ENCODE data around the gene ARHGAP26.
A peak's percentile ranks its signal among the peaks of the same experiment; 100 is the strongest.
"Not testable (repeated sequence)": the region's sequence is repeated elsewhere in the genome, so short reads cannot be mapped to it uniquely, and the experiment has no call there.

The ARHGAP26 gene

DNA sequence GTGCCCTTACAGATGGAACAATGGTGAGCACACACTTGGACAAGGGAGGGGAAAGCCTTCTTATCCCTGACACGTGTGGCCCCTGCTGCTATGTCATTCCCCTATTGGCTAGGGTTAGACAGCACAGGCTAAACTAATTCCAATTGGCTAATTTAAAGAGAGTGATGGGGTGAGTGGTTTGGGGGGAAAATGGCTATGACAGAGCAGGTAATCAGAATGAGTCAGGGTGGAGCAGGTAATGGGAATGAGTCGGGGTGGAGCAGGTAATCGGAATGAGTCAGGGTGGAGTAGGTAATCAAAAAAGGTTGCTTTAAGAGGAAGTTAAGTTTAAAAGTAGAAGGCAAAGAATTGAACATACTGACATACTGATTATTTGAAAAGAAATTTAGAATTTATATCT is 324.4 kb downstream of the ARHGAP26 start:
- not testable (repeated sequence) for H3K27ac ChIP-seq, H3K4me3 ChIP-seq

- no peak overlapping the region for H3K4me3 ChIP-seq
Measured at GRCh38 chr5:143101121-143101520, 330.9 kb downstream of the ARHGAP26 start.

GRCh38 chr5:143101725-143102386 is 331.7 kb downstream of the ARHGAP26 start:
- no peak overlapping the region for H3K4me3 ChIP-seq
- peak overlapping the region in 9 of 21 experiments; percentile 13 to 68 (median 28) for H3K27ac ChIP-seq

More at GRCh38 chr5:143101121-143101520, 330.9 kb downstream of the ARHGAP26 start:
- peak overlapping the region in 2 of 21 experiments; percentile 2 to 21 for H3K27ac ChIP-seq

GRCh38 chr5:143102411-143102810 is 332.2 kb downstream of the ARHGAP26 start:
- Histone ChIP-seq H3K27ac (peak overlapping the region in 6 of 21 experiments; percentile 16 to 68 (median 42)), H3K4me3 (no peak overlapping the region)

DNA sequence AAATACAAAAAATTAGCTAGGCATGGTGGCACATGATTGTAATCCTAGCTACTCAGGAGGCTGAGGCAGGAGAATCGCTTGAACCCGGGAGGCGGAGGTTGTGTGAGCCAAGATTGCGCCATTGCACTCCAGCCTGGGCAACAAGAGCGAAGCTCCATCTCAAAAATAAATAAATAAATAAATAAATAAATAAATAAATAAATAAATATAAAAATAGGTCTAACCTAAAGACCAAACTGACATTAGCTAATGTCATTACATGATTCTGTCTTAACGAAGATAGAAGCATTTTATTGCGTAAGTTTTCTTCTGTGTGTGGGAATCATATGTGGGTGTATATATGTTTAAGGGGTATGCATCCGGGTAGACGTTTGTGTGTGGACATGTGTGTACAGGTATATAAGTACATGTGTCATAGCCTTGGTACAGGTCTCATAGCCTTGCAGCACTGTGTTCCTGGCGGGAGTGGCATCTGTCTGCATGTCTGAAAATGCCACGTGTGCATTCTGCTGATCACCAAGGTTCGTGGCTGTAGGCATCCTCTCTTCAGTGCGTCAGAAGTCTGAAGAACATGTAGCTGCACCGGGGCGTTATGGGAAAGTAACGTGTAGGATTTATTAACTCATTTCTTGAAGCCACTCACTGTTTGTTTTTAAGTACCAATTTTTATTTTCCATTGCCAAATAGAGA is 335.2 kb downstream of the ARHGAP26 start:
- H3K27ac ChIP-seq, result no peak overlapping the region
- H3K4me3 ChIP-seq, result no peak overlapping the region

GRCh38 chr5:143106174-143106573 is 336.0 kb downstream of the ARHGAP26 start:
- Histone ChIP-seq H3K4me3 (no peak overlapping the region), H3K27ac (no peak overlapping the region)

DNA sequence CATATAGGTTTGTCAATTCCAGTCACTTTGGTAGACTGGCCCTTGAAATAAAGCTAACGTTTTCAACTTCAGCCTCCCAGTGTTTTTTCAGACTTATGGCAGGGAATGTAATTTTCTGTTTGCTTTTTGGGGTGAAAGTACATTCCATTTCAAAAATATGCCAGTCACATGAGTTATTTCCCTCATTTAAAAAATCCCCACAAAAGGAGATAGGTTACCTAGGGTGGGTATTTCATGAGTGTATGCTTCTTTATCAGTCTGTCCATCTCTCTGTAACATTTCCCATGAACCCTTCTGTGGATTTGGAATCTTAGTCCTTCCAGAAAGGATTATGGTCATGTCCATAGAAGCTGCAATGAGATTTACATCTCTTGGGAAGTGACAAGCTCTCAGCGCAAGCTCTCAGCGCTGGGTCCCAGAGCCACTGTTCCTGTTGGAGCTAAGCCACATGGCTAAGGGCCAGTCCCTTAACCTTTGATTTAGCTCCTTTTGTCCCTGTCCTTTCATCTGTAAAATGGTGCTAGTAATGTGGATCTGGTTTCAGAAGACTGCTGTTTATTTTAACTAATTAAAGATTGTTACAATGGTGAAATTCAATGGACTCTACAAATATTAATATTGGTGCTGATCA is 338.4 kb downstream of the ARHGAP26 start:
- H3K27ac ChIP-seq, result no peak overlapping the region

DNA sequence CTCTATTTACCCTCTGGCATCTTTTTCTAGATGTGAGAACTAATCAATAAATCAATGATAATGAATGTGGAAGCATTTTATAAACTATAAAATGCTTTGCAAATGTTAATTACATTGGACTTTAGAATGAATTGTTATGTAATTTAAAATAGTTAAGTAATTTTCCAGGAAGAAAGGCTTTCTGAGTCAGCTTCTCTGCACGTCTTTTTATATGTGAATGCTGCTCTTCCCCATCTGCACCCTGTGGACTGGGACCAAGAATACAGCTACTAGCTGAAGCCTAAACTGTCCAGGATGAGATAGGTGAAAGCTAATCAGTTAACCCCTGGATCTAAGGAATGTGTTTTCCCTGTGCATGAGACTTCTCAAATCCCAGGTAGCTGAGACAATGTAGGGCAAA is 340.4 kb downstream of the ARHGAP26 start:
- H3K27ac ChIP-seq, result peak overlapping the region in 1 of 21 experiments; percentile 39
- no peak overlapping the region for H3K4me3 ChIP-seq

More for the DNA sequence above, 338.4 kb downstream of the ARHGAP26 start:
- H3K4me3 ChIP-seq, result no peak overlapping the region

GRCh38 chr5:143111799-143112198 is 341.6 kb downstream of the ARHGAP26 start:
- Histone ChIP-seq H3K27ac (peak overlapping the region in 1 of 21 experiments; percentile 23), H3K4me3 (no peak overlapping the region)

DNA sequence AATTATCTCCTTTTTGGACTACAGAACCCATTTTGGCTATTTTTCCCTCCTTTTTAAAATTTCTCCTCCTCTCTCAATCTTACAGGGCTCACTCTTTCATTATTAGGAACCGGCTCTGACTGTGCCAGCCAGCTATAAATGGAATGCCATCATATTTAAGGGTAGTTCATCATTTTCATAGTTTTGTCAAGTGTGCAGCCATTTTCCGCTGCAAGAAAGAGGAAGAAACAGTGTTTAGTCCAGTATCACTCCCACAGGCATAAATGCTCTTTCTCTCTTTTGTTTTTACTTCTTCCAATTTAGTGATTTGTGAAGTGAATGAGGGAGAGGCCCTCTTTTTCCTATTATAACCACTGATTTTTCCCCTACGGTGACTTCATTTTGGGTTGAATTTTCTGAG is 343.3 kb downstream of the ARHGAP26 start:
- H3K27ac ChIP-seq, result no peak overlapping the region

DNA sequence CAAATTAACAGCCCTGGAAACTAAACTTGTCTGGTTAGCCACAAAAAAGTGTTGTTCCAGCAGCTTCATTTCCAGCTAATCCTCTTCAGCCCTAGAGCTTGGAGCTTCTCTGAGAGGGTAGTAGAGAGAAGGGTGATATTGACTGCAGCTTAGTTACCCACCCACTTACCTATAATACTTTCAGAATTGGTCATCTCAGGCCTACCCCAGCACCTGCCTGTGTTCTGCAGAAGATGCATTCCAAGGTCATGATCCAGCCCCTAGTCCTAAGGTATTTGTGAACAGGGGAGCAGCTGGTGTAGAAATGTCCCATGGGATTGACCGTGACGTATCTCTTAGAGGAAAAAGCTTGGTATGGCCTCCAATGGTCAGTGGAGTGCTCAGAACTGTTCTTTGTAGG is 344.3 kb downstream of the ARHGAP26 start:
- no peak overlapping the region for H3K4me3 ChIP-seq

More for the DNA sequence above, 343.3 kb downstream of the ARHGAP26 start:
- H3K4me3 ChIP-seq, result no peak overlapping the region

DNA sequence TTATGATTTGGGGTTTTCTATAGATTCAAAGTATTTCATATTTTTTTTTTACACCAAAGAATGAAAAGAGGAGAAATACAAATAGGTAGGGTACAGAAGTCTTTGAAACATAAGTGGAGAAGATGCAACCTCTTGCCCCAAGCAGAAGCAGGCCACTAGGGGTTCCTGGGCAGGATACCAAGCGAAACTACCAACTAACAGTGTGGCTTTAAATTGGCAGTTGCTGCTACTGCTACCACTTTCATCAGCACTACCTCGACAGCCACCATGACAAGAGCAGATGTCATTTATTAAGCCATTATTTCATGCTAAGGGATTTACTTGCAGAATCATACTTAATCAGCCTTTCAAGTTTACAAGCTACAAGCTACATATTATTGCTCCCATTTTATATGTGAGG is 345.2 kb downstream of the ARHGAP26 start:
- Histone ChIP-seq H3K27ac (no peak overlapping the region), H3K4me3 (no peak overlapping the region)

More for the DNA sequence above, 344.3 kb downstream of the ARHGAP26 start:
- H3K27ac ChIP-seq, result no peak overlapping the region

DNA sequence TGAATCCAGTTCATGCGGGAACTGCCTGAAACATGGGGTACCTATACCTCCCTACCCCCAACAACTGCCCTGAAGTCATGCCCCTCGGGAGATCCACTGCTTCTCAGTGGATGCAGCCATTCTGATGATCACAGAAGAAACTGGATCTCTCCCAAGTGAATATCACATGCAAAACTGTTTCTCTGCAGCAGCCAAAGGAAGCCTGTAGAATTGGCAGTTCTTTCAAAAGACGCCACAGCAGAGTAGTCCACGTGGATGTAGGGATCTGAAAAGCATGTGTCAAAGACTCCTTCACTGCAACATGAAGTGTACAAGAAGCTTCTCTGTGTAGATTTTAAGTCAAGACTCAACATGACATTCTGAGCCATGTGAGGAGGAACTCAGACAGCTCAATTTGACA is 346.6 kb downstream of the ARHGAP26 start:
- Histone ChIP-seq H3K27ac (no peak overlapping the region), H3K4me3 (no peak overlapping the region)

GRCh38 chr5:143117821-143118220 is 347.6 kb downstream of the ARHGAP26 start:
- no peak overlapping the region for H3K4me3 ChIP-seq
- H3K27ac ChIP-seq, result no peak overlapping the region

DNA sequence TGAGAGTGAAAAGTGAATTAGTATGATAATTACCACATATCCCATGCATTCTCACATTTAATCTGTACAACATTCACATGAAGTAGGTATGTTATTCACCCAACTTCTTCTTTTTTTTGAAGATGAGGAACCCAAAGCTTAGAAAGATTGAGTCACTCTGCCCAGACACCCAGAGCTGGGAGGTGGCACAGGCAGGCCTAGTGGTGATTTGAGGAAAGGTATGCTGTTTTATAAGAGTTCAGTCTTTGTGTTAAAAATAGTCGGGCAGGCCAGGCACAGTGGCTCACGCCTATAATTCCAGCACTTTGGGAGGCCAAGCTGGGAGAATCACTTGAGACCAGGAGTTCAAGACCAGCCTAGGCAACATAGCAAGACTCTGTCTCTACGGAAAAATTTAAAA is 348.0 kb downstream of the ARHGAP26 start:
- peak overlapping the region in 2 of 21 experiments; percentile 5 to 13 for H3K27ac ChIP-seq
- H3K4me3 ChIP-seq, result no peak overlapping the region

DNA sequence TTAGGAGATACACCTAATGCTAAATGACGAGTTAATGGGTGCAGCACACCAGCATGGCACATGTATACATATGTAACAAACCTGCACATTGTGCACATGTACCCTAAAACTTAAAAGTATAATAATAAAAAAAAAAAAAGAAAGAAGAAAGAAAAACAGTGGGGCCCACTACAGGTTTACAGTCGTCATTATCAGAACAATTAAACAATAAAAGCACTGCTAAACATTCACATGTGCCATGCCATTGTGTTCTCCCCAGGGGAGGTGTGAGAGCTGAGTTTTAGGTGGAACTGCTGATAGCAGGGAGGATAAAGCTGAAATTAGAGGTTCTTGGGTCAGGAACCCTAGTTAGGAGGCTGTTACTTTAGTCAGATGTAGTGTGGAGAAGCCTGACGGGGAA is 348.6 kb downstream of the ARHGAP26 start:
- peak overlapping the region in 3 of 21 experiments; percentile 13 to 51 (median 28) for H3K27ac ChIP-seq

DNA sequence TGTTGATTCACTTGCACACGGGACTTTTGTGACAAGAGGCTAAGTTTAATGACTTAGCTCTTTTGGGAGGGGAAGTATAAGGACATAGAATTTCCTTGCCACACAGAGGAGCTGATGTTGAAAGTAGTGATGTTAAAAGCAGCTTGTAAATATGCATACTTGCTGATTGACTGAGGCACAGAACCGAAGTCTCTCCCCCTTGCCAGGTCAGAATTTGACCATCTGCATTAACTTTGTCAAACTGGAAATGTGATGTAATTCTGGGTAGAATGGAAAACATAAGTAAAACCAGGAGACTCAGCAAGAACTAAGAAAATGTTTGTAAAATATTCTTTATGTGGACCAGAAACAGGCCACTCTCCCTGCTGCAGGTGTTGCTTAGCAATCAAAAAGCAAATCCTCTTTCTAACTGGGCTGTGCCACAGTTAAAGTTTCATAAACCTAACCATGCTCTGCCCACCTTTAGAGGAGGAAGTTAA is 349.2 kb downstream of the ARHGAP26 start:
- peak overlapping the region in 2 of 21 experiments; percentile 28 to 51 for H3K27ac ChIP-seq
- H3K4me3 ChIP-seq, result no peak overlapping the region

More for the DNA sequence above, 348.6 kb downstream of the ARHGAP26 start:
- H3K4me3 ChIP-seq, result not testable (repeated sequence)

DNA sequence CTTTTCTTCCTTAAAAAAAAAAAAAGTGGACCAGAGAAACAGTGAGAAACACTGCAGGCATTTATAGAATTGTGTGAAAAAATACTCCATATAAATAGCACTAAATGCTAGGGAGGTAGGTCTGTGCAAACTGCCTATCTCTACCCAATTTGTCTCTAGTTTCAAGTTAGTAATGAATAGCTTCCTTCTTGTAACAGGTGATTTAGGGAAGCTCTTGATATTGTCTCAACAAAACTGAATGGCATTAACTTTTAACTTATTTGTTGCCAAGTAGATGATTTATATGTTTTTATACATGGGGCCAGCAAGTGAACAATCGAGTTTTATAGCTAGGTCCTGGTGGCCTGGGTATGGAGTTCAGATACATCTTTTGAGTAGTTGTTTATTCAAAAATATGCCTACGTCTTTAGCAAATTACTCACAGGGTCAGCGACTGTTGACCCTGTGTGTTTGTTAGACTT is 349.7 kb downstream of the ARHGAP26 start:
- Histone ChIP-seq H3K27ac (no peak overlapping the region), H3K4me3 (no peak overlapping the region)

DNA sequence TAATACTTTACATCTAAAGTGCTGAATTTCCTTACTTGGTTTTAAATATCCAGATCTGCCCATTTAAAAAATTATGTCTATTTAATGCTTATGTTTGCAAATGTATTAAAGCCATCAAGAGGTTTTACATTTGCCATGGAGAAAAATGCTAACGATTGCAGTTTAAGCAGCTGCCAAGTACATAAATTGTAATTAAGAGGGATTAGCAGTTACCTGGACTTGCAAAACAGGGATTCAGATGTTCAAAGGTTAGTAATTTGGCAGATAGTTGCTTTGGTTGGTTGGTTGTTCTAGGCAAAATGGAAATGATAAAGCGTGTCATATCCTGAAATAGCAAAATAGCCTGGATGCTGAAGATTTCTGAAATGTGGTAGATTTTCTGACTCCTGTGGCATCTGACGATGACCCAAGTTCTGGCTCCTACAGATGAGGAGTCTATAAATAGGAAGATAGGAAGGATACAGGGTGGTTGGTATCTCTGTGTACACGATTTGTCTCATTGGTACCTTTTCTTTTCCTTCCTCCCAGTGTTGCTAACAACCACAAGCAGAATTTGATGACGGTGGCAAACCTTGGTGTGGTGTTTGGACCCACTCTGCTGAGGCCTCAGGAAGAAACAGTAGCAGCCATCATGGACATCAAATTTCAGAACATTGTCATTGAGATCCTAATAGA is 350.4 kb downstream of the ARHGAP26 start:
- Histone ChIP-seq H3K4me3 (no peak overlapping the region), H3K27ac (no peak overlapping the region)

DNA sequence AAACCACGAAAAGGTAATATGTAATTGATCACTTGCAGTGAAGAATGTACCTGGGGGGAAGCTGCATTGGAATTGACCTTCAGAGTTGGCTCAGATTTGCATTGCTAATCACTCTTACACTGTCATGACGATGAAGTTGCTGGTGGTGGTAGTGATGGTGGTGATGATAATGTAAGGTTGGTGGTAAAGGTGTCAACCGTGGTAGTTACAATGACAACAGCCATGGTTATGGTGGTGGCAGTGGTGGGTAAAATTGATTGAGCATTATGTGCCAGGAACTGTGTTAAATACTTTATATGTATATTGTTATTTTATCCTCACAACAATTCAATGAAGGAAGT is 350.9 kb downstream of the ARHGAP26 start:
- no peak overlapping the region for H3K4me3 ChIP-seq
- H3K27ac ChIP-seq, result no peak overlapping the region
